ENCODE data around the gene CD40. TPM values are rescaled to one million over a fixed set of nuclear protein-coding genes. Genes with fewer than 3 reads are reported as not detected.
A peak's percentile ranks its signal among the peaks of the same experiment; 100 is the strongest.

CD40 gene
- total and polyA plus RNA-seq, 4 donors = 20.4 to 55.0 (median 28.4) TPM

- H3K27ac ChIP-seq (ENCODE audit: low read depth in 1 of 2, low read length in 1 of 2) = peak overlapping the region in 1 of 2 donors; percentile 21
Observed at GRCh38 chr20:46085179-46085851, 32.8 kb upstream of the CD40 start.

GRCh38 chr20:46087161-46087560 lies 31.0 kb upstream of the CD40 start:
- 68 to 72% methylated on average over 8 of the region's 8 CpGs for WGBS, 2 donors
- ATAC-seq (ENCODE audit: insufficient read depth, low FRiP score) (no peak), DNase-seq (peak in 1 of 3 donors; percentile 17)
- Histone ChIP-seq H3K27ac (ENCODE audit: low read depth in 1 of 2, low read length in 1 of 2) (no peak overlapping the region), H3K27me3 (ENCODE audit: control insufficient read depth in 3 of 3, insufficient read depth in 3 of 3, low read length in 2 of 3) (no peaks in the 10 kb centered on the region), H3K9ac (ENCODE audit: insufficient read depth in 1 of 2, low read length in 2 of 2) (no peak overlapping the region), H3K36me3 (ENCODE audit: control insufficient read depth in 4 of 4, insufficient read depth in 4 of 4, low read length in 4 of 4) (no peaks in the 10 kb centered on the region), H3K4me3 (no peak overlapping the region), H3K4me1 (ENCODE audit: control insufficient read depth in 5 of 5, insufficient read depth in 5 of 5, low read length in 5 of 5) (peaks cover 4 to 45% (median 27%) of the 10 kb centered on the region in 5 donors), H3K9me3 (ENCODE audit: control insufficient read depth in 4 of 4, insufficient read depth in 3 of 4, low read length in 3 of 4) (no peaks in the 10 kb centered on the region)
- TF ChIP-seq, protein P1, sequence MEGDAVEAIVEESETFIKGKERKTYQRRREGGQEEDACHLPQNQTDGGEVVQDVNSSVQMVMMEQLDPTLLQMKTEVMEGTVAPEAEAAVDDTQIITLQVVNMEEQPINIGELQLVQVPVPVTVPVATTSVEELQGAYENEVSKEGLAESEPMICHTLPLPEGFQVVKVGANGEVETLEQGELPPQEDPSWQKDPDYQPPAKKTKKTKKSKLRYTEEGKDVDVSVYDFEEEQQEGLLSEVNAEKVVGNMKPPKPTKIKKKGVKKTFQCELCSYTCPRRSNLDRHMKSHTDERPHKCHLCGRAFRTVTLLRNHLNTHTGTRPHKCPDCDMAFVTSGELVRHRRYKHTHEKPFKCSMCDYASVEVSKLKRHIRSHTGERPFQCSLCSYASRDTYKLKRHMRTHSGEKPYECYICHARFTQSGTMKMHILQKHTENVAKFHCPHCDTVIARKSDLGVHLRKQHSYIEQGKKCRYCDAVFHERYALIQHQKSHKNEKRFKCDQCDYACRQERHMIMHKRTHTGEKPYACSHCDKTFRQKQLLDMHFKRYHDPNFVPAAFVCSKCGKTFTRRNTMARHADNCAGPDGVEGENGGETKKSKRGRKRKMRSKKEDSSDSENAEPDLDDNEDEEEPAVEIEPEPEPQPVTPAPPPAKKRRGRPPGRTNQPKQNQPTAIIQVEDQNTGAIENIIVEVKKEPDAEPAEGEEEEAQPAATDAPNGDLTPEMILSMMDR (IDR thresholded peaks at IDR 0.05; ENCODE audit: control extremely low read depth, extremely low read depth) = no peak

More at GRCh38 chr20:46085179-46085851, 32.8 kb upstream of the CD40 start:
- ATAC-seq (ENCODE audit: insufficient read depth, low FRiP score) (no peak), DNase-seq (peak in 2 of 3 donors; percentile 61 to 87)
- no peaks in the 10 kb centered on the region for H3K9me3 ChIP-seq (ENCODE audit: control insufficient read depth in 4 of 4, insufficient read depth in 3 of 4, low read length in 3 of 4)
- H3K4me1 ChIP-seq (ENCODE audit: control insufficient read depth in 5 of 5, insufficient read depth in 5 of 5, low read length in 5 of 5) = peaks cover 4 to 42% (median 27%) of the 10 kb centered on the region in 5 donors
- 45 to 54% methylated on average over 4 of the region's 4 CpGs for WGBS, 2 donors
- TF ChIP-seq, protein P1 (IDR thresholded peaks at IDR 0.05; ENCODE audit: control extremely low read depth, extremely low read depth) = no peak
- no peak overlapping the region for H3K4me3 ChIP-seq
- no peaks in the 10 kb centered on the region for H3K36me3 ChIP-seq (ENCODE audit: control insufficient read depth in 4 of 4, insufficient read depth in 4 of 4, low read length in 4 of 4)
- no peaks in the 10 kb centered on the region for H3K27me3 ChIP-seq (ENCODE audit: control insufficient read depth in 3 of 3, insufficient read depth in 3 of 3, low read length in 2 of 3)
- H3K9ac ChIP-seq (ENCODE audit: insufficient read depth in 1 of 2, low read length in 2 of 2) = no peak overlapping the region

DNA sequence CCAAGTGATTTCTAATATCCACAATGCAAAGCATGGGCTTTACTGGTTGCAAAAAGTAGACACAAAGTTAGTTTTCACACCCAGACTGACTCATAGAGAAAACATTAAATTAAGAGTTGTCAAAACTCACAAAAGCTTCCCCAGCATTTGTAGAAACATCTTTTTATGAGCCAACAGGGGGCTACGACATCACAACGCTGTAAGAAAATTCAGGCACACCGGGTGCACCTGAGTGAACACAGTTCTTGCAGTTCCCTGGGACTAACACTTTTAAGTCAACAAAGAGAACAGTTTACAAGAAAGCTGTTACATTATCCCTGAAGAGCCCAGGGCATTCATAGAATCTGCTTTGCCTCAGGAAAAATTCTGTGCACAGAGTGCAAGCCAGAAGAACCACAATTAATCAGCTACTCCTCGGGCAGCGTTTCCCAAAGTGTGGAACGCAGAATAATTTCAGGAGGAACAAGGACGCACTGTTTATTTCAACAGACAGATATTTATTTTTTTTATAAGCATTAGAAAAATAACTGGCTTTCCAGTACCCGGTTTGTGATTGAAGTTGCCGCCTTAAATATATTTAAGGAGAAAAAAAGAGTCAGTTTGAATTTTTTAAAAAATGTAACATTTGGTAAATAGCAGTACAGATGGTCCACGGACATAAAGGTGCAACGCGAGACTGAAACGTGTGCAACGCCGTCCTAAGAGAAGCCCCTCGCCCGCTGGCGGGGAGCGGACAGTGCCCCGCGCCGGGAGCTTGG lies 29.5 kb upstream of the CD40 start:
- ATAC-seq (ENCODE audit: insufficient read depth, low FRiP score) (no peak), DNase-seq (peak in 2 of 3 donors; percentile 11 to 17)
- Histone ChIP-seq H3K27ac (ENCODE audit: low read depth in 1 of 2, low read length in 1 of 2) (peak overlapping the region; percentile 99), H3K9me3 (ENCODE audit: control insufficient read depth in 4 of 4, insufficient read depth in 3 of 4, low read length in 3 of 4) (no peaks in the 10 kb centered on the region), H3K27me3 (ENCODE audit: control insufficient read depth in 3 of 3, insufficient read depth in 3 of 3, low read length in 2 of 3) (no peaks in the 10 kb centered on the region), H3K4me1 (ENCODE audit: control insufficient read depth in 5 of 5, insufficient read depth in 5 of 5, low read length in 5 of 5) (peaks cover 4 to 45% (median 26%) of the 10 kb centered on the region in 5 donors), H3K9ac (ENCODE audit: insufficient read depth in 1 of 2, low read length in 2 of 2) (peak overlapping the region; percentile 73 to 82), H3K4me3 (peak overlapping the region; percentile 85), H3K36me3 (ENCODE audit: control insufficient read depth in 4 of 4, insufficient read depth in 4 of 4, low read length in 4 of 4) (no peaks in the 10 kb centered on the region)
- WGBS, 2 donors = 5 to 8% methylated on average over 22 of the region's 22 CpGs
- TF ChIP-seq, protein P1 (IDR thresholded peaks at IDR 0.05; ENCODE audit: control extremely low read depth, extremely low read depth) = no peak

Measured in lung (tissue), 12 donors.